GM21360 (cell line): ENCODE results near the gene PIK3R2.
"Not testable (repeated sequence)": the region's sequence is repeated elsewhere in the genome, so short reads cannot be mapped to it uniquely, and the experiment has no call there.

Experiments
- ATAC-seq: cut with Tn5 transposase; IDR thresholded peaks from one replicate; pipeline ENCODE4 v1.9.1; 2021; ENCODE audit warnings: mild to moderate bottlenecking, moderate library complexity; ENCODE audit not compliant: unreplicated experiment

PIK3R2 gene

GRCh38 chr19:18152817-18153555, at the start of gene PIK3R2:
Gene PIK3R2 (plus strand): TSS chr19:18153163. CDS start chr19:18155880, 2,717 bp downstream.
- ATAC-seq: peak; percentile 71

- no peak for ATAC-seq
These were observed 48.2 kb upstream of the PIK3R2 start for GRCh38 chr19:18104793-18105131.

- not testable (repeated sequence) for ATAC-seq
These were observed 47.7 kb upstream of the PIK3R2 start for GRCh38 chr19:18105259-18105658.

GRCh38 chr19:18107235-18107634, 45.7 kb upstream of the PIK3R2 start:
- no peak for ATAC-seq

GRCh38 chr19:18108897-18109296, 44.1 kb upstream of the PIK3R2 start:
- ATAC-seq: no peak

GRCh38 chr19:18109341-18109732, 43.6 kb upstream of the PIK3R2 start:
- no peak for ATAC-seq

- no peak for ATAC-seq
These were observed 43.0 kb upstream of the PIK3R2 start for GRCh38 chr19:18109733-18110608.

- ATAC-seq: no peak
These were observed 42.2 kb upstream of the PIK3R2 start for GRCh38 chr19:18110609-18111232.

GRCh38 chr19:18112989-18113478, 39.9 kb upstream of the PIK3R2 start:
- ATAC-seq: no peak

GRCh38 chr19:18113827-18114226, 39.1 kb upstream of the PIK3R2 start:
- no peak for ATAC-seq

GRCh38 chr19:18114483-18114882, 38.5 kb upstream of the PIK3R2 start:
- ATAC-seq: no peak

GRCh38 chr19:18117364-18117691, 35.6 kb upstream of the PIK3R2 start:
- no peak for ATAC-seq

- peak; percentile 69 for ATAC-seq
These were observed 35.1 kb upstream of the PIK3R2 start for GRCh38 chr19:18117692-18118378.

GRCh38 chr19:18118420-18119012, 34.4 kb upstream of the PIK3R2 start:
- ATAC-seq: no peak

- ATAC-seq: no peak
These were observed 33.8 kb upstream of the PIK3R2 start for GRCh38 chr19:18119013-18119716.

- no peak for ATAC-seq
These were observed 33.3 kb upstream of the PIK3R2 start for GRCh38 chr19:18119717-18120105.

GRCh38 chr19:18120127-18120526, 32.8 kb upstream of the PIK3R2 start:
- no peak for ATAC-seq

- no peak for ATAC-seq
These were observed 31.8 kb upstream of the PIK3R2 start for GRCh38 chr19:18121166-18121565.

- ATAC-seq: no peak
These were observed 30.5 kb upstream of the PIK3R2 start for GRCh38 chr19:18122424-18122823.
